K562 (cell line): ENCODE results near the gene CACNA2D4. TPM values are rescaled to one million over a fixed set of nuclear protein-coding genes. Genes with fewer than 3 reads are reported as not detected.
A peak's percentile ranks its signal among the peaks of the same experiment; 100 is the strongest.

Source experiments
- ATAC-seq: fragments of 200-7000 bp; cut with Tn5 transposase; 3 replicates; pipeline ENCODE4 v1.9.1; 2020; ENCODE audit warnings: moderate library complexity
- BruUV-seq: library from RNA; stranded (reverse); fragments of 400-500 nt; replicated peaks from 2 replicates; lab custom pipeline; 2021; lab: Mats Ljungman, UMichigan
- CTCF ChIA-PET: fragments of 300-600 bp; formaldehyde crosslinking; extraction: SDS; loops from one replicate; lab custom pipeline; 2021; ENCODE audit warnings: low intra/inter-chr PET ratio; lab: Yijun Ruan, JAX
- POLR2A ChIA-PET: fragments of 300-600, 350-650 bp; sonication (Branson Sonifier 250); formaldehyde crosslinking; extraction: SDS; loops from one replicate; lab custom pipeline; 2021; ENCODE audit warnings: antibody characterized with exemption, inconsistent platforms; lab: Yijun Ruan, JAX
- DNase-seq, 4 experiments: peaks; one replicate each; pipeline versions ENCODE4 v3.0.0 to v3.0.0-alpha.2; 2011 to 2018; ENCODE audit warnings: low spot score in 3 of 4, mixed read lengths in 3 of 4; ENCODE audit errors: extremely low read depth in 1 of 4
- FAIRE-seq: peaks from 2 replicates; lab custom pipeline; 2011; peaks lifted over from hg19 to GRCh38; lab: Jason Lieb, UNC
- H2AFZ ChIP-seq: 2 replicates; pipeline ENCODE4 v1.6.0; 2011; ENCODE audit warnings: low read depth, low read length, control low read depth, inconsistent platforms
- H3K27ac ChIP-seq: fragments of 200-600 bp; 3 replicates; pipeline ENCODE4 v1.8.0; 2011; ENCODE audit warnings: low read depth, mild to moderate bottlenecking, control low read depth, inconsistent platforms, low read length, moderate library complexity, mixed read lengths; ENCODE audit errors: extremely low read depth
- H3K27me3 ChIP-seq, 2 experiments: fragments of 300-600 bp in 1 of 2; 2 replicates in 1 of 2; 3 replicates in 1 of 2; pipeline versions ENCODE4 v1.6.0 to v1.8.0; 2011; ENCODE audit warnings: inconsistent platforms in 2 of 2, low read length in 2 of 2, mild to moderate bottlenecking in 1 of 2, mixed read lengths in 1 of 2, moderate library complexity in 1 of 2; ENCODE audit not compliant: control insufficient read depth in 2 of 2, insufficient read depth in 2 of 2
- H3K36me3 ChIP-seq: fragments of 300-600 bp; 3 replicates; pipeline ENCODE4 v1.8.0; 2011; ENCODE audit warnings: mild to moderate bottlenecking, low read length, inconsistent platforms; ENCODE audit not compliant: control insufficient read depth, insufficient read depth
- H3K4me1 ChIP-seq, 2 experiments: fragments of 200-600 bp in 1 of 2; replicated peaks in 1 of 2; 2 replicates in 1 of 2; 3 replicates in 1 of 2; pipeline versions ENCODE4 v1.5.1 to v1.8.0; 2011; ENCODE audit warnings: inconsistent platforms in 2 of 2, low read length in 2 of 2, mild to moderate bottlenecking in 1 of 2, mixed read lengths in 1 of 2, moderate library complexity in 1 of 2; ENCODE audit not compliant: control insufficient read depth in 2 of 2, insufficient read depth in 2 of 2
- H3K4me2 ChIP-seq: 2 replicates; pipeline ENCODE4 v1.6.1; 2011; ENCODE audit warnings: low read length, control low read depth, inconsistent platforms, mixed read lengths; ENCODE audit not compliant: insufficient read depth
- H3K4me3 ChIP-seq: fragments of 200-600 bp; sonication (generic), shearing (Covaris generic); 2 replicates; pipeline ENCODE4 v1.5.1; 2016; ENCODE audit warnings: control low read depth, inconsistent platforms
- H3K79me2 ChIP-seq: fragments of 200-600 bp; 3 replicates; pipeline ENCODE4 v1.8.0; 2011; ENCODE audit warnings: low read length, inconsistent platforms; ENCODE audit not compliant: control insufficient read depth, insufficient read depth
- H3K9ac ChIP-seq, 2 experiments: 2 replicates each; pipeline versions ENCODE4 v1.6.0 to v1.6.1; 2011; ENCODE audit warnings: low read depth in 2 of 2, low read length in 2 of 2, control low read depth in 1 of 2, inconsistent platforms in 1 of 2, mild to moderate bottlenecking in 1 of 2, mixed read lengths in 1 of 2; ENCODE audit not compliant: insufficient read depth in 1 of 2
- H3K9me1 ChIP-seq: one replicate; pipeline ENCODE4 v1.6.0; 2011; ENCODE audit warnings: inconsistent platforms, mild to moderate bottlenecking, low read length, moderate library complexity; ENCODE audit not compliant: control insufficient read depth, insufficient read depth
- H3K9me3 ChIP-seq: replicated peaks from 2 replicates; pipeline ENCODE4 v1.5.1; 2011; ENCODE audit warnings: low read depth, low read length, inconsistent platforms; ENCODE audit not compliant: control insufficient read depth, insufficient read depth
- H4K20me1 ChIP-seq: replicated peaks from 2 replicates; pipeline ENCODE4 v1.6.1; 2011; ENCODE audit warnings: low read length, inconsistent platforms, mixed read lengths; ENCODE audit not compliant: control insufficient read depth, insufficient read depth
- HNRNPK ChIP-seq: fragments of 200-400 bp; formaldehyde crosslinking; IDR thresholded peaks from one replicate; pipeline ENCODE4 v1.6.1; 2018; ENCODE audit warnings: mild to moderate bottlenecking, low read depth, low read length; ENCODE audit not compliant: poor library complexity, severe bottlenecking
- ZBTB8A ChIP-seq: fragments of 450-650 bp; IDR thresholded peaks from 2 replicates; pipeline ENCODE4 v1.6.1; 2018; ENCODE audit warnings: mild to moderate bottlenecking, moderate library complexity; ENCODE audit not compliant: partially characterized antibody
- WGBS: fragments of 100-300 bp; shearing (Covaris generic); methylation state at CpG from one replicate; pipeline ENCODE4 v1.1.6; 2016; ENCODE audit warnings: low coverage, mixed read lengths; ENCODE audit not compliant: insufficient coverage; ENCODE audit errors: missing lambda C conversion rate; 5-methylcytosine and 5-hydroxymethylcytosine counted together
- in situ Hi-C: fragments of 300-500 bp; cut with MboI; formaldehyde crosslinking; loops from 4 replicates; pipeline ENCODE4 v1.15.0; 2018; ENCODE audit warnings: inconsistent platforms, mixed read lengths
- intact Hi-C: fragments of 100-400 bp; cut with micrococcal nuclease; formaldehyde crosslinking; loops from 2 replicates; pipeline ENCODE4 v1.14.2; 2022
- polyA plus RNA-seq, 8 experiments: library from polyadenylated mRNA; depleted of rRNA in 4 of 8; stranded (reverse) in 5 of 8; unstranded in 3 of 8; fragments of >200 nt; fragmentation: Nextera tagmentation in 2 of 8; fragmentation: Illumina TruSeq in 1 of 8; extraction: Ambion mirVana in 2 of 8; extraction: Trizol in 1 of 8; gene quantifications; 2 replicates each; pipeline versions ENCODE4 v1.2.1 to v1.2.3, GENCODE V29; 2011 to 2014; ENCODE audit warnings: inconsistent platforms in 1 of 8, missing spikeins in 1 of 8
- total RNA-seq, 7 experiments: library from RNA; depleted of rRNA in 6 of 7; stranded (reverse); fragments of >200 nt in 6 of 7; fragmentation: Illumina TruSeq in 2 of 7; extraction: Trizol in 2 of 7; gene quantifications; 2 replicates each; pipeline versions ENCODE4 v1.2.1 to v1.2.3, GENCODE V29; 2011 to 2021; ENCODE audit warnings: low replicate concordance in 1 of 7
- TF ChIP-seq, protein P1 (sequence below): fragments of 250-450 bp; sonication (Bioruptor Pico); IDR thresholded peaks from 2 replicates; pipeline ENCODE4 v1.8.0; 2021; ENCODE audit warnings: moderate library complexity, mild to moderate bottlenecking, inconsistent platforms
- TF ChIP-seq, protein P2 (sequence below): fragments of 250-450 bp; sonication (Bioruptor Pico); IDR thresholded peaks from 2 replicates; pipeline ENCODE4 v1.9.0; 2021; ENCODE audit warnings: mild to moderate bottlenecking

CACNA2D4 gene
- total and polyA plus RNA-seq, 9 of the 15 experiments (the other 6 are each of a cell fraction or from before 2014, with no cell fraction given), result 0.04 to 0.69 (median 0.40) TPM; not detected in 3

DNA sequence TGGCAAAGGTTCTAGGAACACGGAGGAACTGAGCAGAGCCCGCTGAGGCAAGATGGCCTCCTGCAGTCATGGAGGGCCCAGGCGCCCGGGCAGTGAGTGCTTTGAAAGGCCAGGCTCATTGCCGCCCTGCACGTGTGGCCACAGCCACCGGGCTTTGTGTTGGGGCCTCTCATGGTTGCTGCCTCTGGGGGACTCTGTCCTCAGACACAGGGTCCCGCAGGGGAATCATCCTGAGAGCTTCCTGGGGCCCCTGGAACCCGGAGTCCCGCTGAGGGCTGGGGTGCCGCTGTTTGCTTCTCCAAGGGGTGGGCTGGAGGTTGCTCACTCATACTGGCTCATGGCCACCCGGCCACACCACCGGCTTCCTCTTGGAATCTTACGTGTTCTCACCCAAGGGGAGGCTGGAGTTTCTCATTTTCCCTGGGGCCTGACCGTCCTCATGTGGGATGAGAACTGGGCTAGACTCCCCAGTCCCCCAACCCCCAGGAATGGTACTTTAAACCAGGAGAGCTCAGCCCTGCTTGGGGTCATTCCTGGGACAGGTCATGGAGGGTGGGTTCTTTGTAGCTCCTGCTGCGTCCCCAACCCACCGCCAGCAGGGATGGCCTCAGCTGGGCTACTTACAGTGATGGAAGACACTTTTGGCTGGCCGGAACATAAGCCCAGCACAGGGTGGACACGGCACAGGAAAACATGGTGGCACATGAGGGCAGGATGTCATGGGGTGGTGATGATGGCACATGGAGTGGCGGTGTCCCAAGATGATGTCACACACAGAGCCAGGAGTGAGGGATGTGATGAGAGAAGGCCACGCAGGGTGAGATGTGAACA is 119.2 kb downstream of the CACNA2D4 start:
- no peaks in the 10 kb centered on the region for H4K20me1 ChIP-seq
- in situ Hi-C loops, result no loop called here
- ChIA-PET POLR2A (interaction anchor here (0.6 kb wide), 2 partner anchors 113 to 175 kb away, joined by 3 read pairs; no protein-coding TSS in a partner anchor), CTCF (no interaction called here)
- peaks cover 0 to 41% of the 10 kb centered on the region in 2 experiments; a peak in 4 of 5 replicates for H3K4me1 ChIP-seq
- no peaks in the 10 kb centered on the region for H3K27me3 ChIP-seq
- intact Hi-C loops, result loop anchor here (10.0 kb wide), 1 partner anchor 236 kb away; no protein-coding TSS in a partner anchor
- ATAC-seq (no peak), DNase-seq (no peak), FAIRE-seq (no peak)
- no peak for TF ChIP-seq ZBTB8A
- TF ChIP-seq, protein P1, sequence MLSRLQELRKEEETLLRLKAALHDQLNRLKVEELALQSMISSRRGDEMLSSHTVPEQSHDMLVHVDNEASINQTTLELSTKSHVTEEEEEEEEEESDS (CRISPR knock-in tag), result no peak
- H3K4me2 ChIP-seq, result no peak overlapping the region
- no peaks in the 10 kb centered on the region for H3K79me2 ChIP-seq
- H3K9me1 ChIP-seq, result no peaks in the 10 kb centered on the region
- 37% methylated on average over 18 of the region's 21 CpGs for WGBS
- no peak overlapping the region for H3K4me3 ChIP-seq
- H3K9me3 ChIP-seq, result no peaks in the 10 kb centered on the region
- H3K27ac ChIP-seq, result no peak overlapping the region
- BruUV-seq, result no TSS peak
- H3K36me3 ChIP-seq, result no peaks in the 10 kb centered on the region
- H2AFZ ChIP-seq, result no peak overlapping the region
- H3K9ac ChIP-seq, result no peak overlapping the region; a peak in 1 of 4 replicates

DNA sequence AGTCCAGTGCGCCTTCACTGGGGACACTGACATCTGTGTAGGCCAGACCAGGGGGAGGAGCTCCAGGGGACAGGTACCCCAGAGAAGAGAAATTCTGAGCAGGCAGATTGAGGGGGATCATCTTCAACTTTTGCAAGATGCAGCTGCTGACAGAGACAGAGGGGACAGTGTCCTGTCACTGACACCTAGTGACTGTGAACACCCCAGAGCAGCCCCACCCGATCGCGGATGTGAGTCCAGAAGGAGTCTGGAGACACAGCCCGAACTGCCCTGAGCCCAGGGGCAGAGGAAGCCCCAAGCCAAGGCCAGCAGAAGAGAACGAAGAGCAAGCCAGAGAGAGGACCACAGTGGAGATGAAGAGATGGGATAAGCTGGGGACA is 119.8 kb downstream of the CACNA2D4 start:
- Histone ChIP-seq H3K9me3 (no peaks in the 10 kb centered on the region), H3K4me1 (peaks cover 0 to 41% of the 10 kb centered on the region in 2 experiments; a peak in 4 of 5 replicates), H2AFZ (no peak overlapping the region), H3K4me2 (no peak overlapping the region), H3K27ac (no peak overlapping the region), H3K27me3 (no peaks in the 10 kb centered on the region), H3K4me3 (no peak overlapping the region), H3K9me1 (no peaks in the 10 kb centered on the region), H3K9ac (peak overlapping the region in 1 of 2 experiments; percentile 26; a peak in 1 of 4 replicates), H3K79me2 (no peaks in the 10 kb centered on the region), H3K36me3 (no peaks in the 10 kb centered on the region), H4K20me1 (no peaks in the 10 kb centered on the region)
- POLR2A ChIA-PET, result interaction anchor here (0.6 kb wide), 2 partner anchors 114 to 176 kb away, joined by 3 read pairs; no protein-coding TSS in a partner anchor
- no TSS peak for BruUV-seq
- intact Hi-C loops (loop anchor here (10.0 kb wide), 1 partner anchor 236 kb away; no protein-coding TSS in a partner anchor), in situ Hi-C loops (no loop called here)
- no peak for DNase-seq
- TF ChIP-seq, protein P2, sequence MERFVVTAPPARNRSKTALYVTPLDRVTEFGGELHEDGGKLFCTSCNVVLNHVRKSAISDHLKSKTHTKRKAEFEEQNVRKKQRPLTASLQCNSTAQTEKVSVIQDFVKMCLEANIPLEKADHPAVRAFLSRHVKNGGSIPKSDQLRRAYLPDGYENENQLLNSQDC (CRISPR knock-in tag), result no peak
- TF ChIP-seq HNRNPK, result no peak
- ATAC-seq, result no peak
- FAIRE-seq, result no peak
- CTCF ChIA-PET, result no interaction called here
- 33% methylated on average over 6 of the region's 6 CpGs for WGBS
